Ovary (tissue), 3 donors: ENCODE results near the gene PRR14.

Experiments
- POLR2A ChIP-seq: fragments of 450-650 bp; IDR thresholded peaks from one replicate; pipeline ENCODE4 v1.6.1; 2017; ENCODE audit warnings: antibody characterized with exemption, mild to moderate bottlenecking, moderate library complexity
- TF ChIP-seq, protein P1 (sequence below), 3 donors: fragments of 450-650 bp in 2 of 3; fragments of 200-600 bp in 1 of 3; IDR thresholded peaks; one replicate each; pipeline versions ENCODE4 v1.5.1 to v1.8.0; 2016 to 2022; ENCODE audit warnings: antibody characterized with exemption in 3 of 3, mild to moderate bottlenecking in 1 of 3
- donor health status: DM: no; HTN: no; CAD: no.

DNA sequence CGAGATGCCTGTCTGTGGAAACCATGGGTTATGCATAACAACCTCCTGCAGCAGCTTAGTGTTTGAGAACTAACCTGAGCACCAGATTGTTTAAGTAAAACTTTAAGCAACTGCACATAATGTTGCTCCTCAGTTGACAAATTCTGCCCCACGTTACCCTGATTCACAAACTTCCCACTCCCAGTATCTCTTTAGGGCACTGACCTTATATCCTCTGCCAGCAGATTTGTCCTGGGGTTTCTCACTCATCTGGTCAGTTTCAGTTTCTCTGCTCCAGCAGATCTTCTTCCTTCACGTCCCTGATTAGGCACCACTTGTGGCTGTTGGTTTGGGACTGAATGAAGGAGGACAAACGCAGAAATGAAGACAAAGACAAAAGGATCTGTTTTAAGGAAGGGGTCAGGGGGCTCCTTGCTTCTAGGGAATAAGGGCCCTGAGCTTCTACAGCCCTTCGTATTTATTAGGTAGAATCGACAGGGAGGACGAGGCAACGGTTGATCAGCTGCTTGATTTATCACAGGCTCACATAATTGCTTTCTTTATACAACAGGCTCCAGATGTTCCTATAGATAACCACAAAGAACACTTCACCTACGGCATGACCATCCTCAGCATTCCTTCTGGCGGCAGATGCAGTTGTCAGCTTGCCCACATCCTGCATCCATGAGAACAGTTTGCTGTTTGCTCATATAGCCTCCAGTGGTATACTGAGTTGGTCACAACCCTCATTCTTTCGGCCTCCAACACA lies 27.1 kb upstream of the PRR14 start:
- no peak for TF ChIP-seq POLR2A
- TF ChIP-seq, protein P1, sequence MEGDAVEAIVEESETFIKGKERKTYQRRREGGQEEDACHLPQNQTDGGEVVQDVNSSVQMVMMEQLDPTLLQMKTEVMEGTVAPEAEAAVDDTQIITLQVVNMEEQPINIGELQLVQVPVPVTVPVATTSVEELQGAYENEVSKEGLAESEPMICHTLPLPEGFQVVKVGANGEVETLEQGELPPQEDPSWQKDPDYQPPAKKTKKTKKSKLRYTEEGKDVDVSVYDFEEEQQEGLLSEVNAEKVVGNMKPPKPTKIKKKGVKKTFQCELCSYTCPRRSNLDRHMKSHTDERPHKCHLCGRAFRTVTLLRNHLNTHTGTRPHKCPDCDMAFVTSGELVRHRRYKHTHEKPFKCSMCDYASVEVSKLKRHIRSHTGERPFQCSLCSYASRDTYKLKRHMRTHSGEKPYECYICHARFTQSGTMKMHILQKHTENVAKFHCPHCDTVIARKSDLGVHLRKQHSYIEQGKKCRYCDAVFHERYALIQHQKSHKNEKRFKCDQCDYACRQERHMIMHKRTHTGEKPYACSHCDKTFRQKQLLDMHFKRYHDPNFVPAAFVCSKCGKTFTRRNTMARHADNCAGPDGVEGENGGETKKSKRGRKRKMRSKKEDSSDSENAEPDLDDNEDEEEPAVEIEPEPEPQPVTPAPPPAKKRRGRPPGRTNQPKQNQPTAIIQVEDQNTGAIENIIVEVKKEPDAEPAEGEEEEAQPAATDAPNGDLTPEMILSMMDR (IDR thresholded peaks at IDR 0.05) = no peak
